AML-193 (cell line): ENCODE results near the gene THOC2.
"Not testable (repeated sequence)": the region's sequence is repeated elsewhere in the genome, so short reads cannot be mapped to it uniquely, and the experiment has no call there.

Experiments used
- DNase-seq, 2 experiments: peaks; one replicate each; lab custom pipeline; 2025; lab: John Stamatoyannopoulos, UW

Gene THOC2, protein sequence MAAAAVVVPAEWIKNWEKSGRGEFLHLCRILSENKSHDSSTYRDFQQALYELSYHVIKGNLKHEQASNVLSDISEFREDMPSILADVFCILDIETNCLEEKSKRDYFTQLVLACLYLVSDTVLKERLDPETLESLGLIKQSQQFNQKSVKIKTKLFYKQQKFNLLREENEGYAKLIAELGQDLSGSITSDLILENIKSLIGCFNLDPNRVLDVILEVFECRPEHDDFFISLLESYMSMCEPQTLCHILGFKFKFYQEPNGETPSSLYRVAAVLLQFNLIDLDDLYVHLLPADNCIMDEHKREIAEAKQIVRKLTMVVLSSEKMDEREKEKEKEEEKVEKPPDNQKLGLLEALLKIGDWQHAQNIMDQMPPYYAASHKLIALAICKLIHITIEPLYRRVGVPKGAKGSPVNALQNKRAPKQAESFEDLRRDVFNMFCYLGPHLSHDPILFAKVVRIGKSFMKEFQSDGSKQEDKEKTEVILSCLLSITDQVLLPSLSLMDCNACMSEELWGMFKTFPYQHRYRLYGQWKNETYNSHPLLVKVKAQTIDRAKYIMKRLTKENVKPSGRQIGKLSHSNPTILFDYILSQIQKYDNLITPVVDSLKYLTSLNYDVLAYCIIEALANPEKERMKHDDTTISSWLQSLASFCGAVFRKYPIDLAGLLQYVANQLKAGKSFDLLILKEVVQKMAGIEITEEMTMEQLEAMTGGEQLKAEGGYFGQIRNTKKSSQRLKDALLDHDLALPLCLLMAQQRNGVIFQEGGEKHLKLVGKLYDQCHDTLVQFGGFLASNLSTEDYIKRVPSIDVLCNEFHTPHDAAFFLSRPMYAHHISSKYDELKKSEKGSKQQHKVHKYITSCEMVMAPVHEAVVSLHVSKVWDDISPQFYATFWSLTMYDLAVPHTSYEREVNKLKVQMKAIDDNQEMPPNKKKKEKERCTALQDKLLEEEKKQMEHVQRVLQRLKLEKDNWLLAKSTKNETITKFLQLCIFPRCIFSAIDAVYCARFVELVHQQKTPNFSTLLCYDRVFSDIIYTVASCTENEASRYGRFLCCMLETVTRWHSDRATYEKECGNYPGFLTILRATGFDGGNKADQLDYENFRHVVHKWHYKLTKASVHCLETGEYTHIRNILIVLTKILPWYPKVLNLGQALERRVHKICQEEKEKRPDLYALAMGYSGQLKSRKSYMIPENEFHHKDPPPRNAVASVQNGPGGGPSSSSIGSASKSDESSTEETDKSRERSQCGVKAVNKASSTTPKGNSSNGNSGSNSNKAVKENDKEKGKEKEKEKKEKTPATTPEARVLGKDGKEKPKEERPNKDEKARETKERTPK (N-terminal part only)

DNA sequence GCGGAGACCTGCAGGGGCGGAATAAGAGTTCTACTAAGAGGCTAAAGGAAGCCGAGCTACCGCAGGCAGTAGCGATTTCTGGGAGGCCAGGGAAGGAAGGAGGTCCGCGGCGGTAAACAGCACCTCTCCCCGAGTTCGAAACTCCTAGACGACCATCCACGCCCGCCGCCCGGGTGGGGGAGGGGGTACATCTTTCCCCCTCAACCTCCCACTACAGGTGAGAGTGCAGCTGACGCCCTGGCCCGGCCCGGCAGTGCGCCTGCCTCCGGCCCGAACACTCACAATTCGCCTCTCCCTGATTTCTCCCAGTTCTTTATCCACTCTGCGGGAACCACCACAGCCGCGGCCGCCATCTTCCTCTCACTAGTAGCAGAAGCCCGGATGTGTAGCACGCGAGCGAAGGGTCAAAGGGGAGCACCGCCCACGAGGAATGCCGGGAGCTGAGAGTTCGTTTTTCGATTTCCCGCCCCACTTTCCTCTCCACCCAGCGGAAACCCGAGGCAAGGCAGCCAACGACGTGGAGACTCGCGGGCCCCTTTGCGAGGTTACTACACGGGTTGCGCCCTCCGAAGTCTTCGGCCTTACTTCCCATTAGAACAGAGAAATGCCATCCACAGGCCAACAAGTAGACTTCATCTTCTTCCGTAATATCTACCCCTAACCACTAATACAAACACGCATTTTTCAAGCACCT lies at the start of gene THOC2:
THOC2 (minus strand) TSS at position 383 of the 694 bp plus-strand sequence; CDS start at position 353, 30 bp downstream.
- DNase-seq = peak; percentile 61 to 69

DNA sequence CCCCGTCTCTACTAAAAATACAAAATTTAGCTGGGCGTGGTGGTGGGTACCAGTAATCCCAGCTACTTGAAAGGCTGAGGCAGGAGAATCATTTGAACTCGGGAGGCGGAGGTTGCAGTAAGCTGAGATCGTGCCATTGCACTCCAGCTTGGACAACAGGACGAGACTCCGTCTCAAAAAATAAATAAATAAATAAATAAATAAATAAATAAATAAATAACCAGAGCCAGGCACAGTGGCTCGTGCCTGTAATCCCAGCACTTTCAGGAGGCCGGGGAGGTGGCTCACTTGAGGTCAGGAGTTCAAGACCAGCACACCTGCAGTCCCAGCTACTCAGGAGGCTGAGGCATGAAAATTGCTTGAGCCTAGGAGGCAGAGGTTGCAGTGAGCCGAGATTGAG lies 48.9 kb upstream of the THOC2 start:
- not testable (repeated sequence) for DNase-seq

DNA sequence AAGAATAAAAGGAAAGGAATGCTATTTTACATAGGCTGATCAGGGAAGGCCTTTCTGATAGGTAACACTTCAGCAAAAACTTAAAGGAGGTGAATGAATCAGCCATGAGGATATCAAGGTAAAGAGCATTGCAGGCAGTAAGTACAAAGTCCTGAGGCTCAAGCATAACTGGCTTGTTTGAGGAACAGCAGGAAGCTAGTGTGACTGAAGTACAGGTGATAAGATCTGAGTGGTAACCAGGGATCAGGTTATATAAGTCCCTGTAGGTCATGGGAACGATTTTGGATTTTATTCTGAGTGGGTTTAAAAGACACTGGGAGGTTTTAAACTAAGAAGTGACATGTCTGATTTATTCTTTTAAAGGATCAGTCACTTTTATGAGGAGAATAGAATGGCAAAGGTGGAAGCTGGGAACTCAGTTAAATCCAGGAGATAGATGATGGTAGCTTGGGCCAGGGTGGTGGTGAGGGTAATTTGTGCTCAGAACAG lies 47.1 kb upstream of the THOC2 start:
- DNase-seq = no peak

DNA sequence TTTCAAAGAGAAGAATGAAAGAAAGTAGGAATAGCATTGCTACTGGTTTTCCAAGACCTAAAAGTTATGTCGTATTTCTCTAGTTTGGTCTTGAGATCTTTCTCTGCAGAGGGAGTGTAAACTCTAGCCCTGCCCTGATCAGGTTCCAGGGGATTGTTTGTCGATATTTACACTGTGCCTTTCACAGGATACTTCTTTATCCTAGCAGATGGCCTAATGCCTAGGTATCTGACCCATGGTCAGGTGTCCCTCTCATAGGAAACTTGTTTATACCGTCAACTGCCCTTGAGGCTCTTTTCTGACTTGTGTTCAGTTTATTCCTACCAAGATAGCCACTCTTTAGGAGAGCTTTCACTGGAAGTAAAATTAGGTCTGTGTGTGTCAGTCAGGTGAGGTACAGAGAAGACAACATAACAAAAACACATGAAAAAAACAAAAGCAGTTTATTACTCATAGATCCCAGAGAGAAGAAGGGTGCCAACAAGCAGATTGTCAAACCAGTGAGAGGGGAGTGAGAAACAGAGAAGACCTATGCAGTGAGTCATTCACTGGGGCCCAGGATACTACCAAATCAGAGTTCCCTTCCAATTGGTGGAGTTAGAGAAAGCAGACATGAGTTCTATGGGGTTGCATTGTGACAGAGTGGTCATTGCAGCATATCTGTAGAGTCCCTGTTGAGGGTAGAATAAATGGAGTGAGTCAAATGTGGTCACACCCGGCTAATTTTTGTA lies 40.6 kb upstream of the THOC2 start:
- no peak for DNase-seq

DNA sequence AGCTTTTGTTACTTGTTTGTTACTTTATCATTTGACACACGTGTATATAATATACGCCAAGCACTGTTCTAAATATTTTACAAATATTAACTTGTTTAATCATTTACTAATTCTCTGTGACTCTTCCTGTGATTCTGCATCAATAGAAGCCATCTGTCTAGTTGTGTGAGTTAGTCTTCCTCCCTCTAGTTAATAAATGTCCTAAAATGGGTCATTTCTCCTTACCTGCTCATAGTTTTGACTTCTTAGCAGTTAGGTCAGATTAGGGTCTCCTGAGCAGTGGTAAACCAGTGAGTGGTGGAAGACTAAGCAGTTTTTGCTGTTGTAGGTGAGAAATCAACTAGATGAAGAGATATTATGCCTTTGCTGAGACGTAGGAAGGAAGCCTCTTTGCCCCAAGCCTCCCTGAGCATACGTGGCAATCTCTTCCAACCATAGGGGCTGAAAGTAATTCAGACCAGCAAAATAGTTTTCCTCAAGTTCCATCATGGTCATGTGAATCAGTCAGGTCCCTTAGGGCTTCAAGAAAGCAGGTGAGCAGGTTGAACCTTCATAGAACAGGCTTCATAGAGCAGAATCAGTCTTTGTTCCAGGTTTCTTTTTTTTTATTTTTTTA lies 38.7 kb upstream of the THOC2 start:
- no peak for DNase-seq

DNA sequence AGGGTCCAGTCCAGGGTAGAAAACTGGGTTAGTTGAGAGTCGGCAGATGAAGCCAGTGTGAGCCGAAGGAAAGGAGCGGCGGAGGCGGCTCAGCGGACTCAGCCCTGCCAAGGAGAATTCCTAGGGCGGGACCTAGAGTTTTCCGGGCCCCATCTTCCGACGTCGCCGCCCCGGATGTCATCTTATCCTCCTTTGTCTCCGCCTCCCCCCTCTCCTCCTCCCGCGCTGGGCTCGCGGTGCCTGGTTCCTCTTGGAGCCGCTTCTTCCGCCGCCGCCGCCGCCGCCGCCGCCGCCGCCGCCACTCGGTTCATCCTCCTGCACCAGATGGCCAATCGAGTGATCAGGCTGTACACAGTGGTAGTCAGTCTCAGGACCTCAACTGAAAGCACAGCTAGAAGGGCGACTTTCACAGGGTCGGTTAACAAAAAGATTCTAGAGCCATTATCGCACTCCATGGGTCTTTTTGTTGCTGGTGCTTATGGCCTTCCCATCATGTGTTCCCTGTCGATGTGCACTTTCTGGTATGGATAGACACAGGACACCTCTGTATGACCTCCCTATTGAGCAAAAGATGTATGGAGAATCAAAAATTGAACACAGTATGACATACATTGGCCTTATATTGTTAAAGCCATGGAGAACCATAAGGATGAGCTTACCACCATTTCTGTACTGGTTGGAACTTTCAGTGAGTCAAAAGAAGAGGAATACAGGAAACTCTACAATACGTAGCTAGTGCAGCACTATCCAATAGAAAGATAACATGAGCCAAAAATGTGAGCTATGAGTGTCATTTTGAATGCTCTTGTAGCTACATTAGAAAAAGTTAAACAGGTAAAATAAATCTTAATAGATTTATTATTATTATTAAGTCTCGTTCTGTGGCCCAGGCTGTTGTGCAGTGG lies 32.4 kb upstream of the THOC2 start:
- peak; percentile 65 to 69 for DNase-seq

DNA sequence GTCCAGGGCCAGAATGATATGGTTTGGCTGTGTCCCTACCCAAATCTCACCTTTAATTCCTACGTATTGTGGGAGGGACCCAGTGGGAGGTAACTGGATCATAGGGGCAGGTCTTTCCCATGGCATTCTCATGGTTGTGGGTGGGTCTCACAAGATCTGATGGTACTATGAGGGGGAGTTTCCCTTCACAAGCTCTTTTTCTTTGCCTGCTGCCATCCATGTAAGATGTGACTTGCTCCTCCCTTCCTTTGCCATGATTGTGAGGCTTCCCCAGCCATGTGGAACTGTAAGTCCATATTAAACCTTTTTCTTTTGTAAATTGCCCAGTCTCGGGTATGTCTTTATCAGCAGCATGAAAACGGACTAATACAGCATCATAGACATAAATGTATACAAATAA lies 27.0 kb upstream of the THOC2 start:
- DNase-seq = not testable (repeated sequence)

DNA sequence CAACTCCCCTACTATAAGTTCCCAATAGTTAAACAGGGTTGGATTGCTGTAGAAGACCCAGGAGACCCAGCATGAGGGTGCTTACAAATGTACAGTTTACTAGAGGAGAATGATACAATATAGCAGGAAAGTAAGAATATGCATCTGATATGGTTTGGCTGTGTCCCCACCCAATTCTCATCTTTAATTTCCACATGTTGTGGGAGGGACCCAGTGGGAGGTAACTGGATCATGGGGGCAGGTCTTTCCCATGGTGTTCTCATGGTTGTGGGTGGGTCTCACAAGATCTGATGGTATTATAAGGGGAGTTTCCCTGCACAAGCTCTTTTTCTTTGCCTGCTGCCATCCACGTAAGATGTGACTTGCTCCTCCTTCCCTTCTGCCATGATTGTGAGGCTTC lies 24.9 kb upstream of the THOC2 start:
- DNase-seq = not testable (repeated sequence)

DNA sequence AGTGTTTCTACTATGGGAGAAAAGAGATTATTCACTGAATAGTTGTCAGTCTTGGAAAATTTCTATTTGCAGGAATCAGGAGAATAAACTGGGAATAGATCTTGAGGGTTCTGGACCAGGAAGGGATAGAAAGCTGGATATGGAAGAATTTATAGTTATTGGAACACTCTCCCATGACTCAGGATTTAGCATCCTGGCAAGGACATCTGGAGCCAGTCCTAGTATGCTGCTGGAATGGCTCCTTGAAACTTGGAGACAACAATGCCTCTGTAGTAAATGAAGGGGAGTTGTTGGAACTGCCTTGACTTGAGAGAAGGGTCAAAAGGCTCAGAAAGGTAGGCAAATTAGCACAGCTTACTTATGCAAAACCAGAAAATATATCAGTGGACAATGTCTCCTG lies 23.5 kb upstream of the THOC2 start:
- no peak for DNase-seq

DNA sequence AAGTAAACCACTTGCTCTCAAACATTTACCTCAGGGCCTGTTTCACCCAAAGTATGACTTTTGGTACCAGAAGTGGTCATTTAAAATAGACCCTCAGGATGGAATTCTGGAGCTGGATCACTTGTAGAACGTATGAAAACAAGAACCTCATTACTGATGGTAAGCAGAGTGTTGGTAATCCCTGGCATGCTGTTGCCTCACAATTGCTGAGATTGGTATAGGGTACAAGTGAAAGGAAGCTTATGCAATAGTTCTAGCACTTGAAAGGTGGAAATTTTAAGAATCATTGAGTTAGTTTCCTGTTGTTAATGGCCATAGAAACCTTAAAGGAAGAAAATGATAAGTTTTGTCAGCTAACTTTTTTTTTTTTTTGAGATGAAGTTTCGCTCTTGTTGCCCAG lies 22.3 kb upstream of the THOC2 start:
- peak in 1 of 2 experiments; percentile 18 for DNase-seq

DNA sequence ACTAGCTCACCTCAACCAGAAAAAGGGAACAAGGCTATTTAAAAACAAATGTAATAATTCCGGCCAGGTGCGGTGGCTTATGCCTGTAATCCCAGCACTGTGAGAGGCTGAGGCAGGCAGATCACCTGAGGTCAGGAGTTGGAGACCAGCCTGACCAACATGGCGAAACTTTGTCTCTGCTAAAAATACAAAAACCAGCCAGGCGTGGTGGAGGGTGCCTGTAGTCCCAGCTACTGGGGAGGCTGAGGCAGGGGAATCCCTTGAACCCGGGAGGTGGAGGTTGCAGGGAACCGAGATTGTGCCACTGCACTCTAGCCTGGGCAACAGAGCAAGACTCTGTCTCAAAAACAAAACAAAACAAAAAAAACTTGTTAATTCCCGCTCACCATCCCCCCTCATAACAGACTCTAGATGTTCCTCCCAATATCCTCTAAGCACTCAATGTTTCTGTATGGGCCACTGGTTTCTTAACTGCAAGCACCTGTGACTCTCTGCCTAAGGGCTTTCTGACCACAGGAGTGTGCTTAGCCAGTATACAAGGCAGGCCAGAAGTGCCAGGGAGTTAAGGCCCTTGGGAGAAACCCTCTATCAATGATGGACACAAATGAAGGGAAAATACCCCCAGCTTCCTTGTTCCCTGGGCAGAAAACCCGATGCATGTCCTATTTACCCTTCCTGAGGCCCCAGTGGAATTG lies 21.0 kb upstream of the THOC2 start:
- no peak for DNase-seq

DNA sequence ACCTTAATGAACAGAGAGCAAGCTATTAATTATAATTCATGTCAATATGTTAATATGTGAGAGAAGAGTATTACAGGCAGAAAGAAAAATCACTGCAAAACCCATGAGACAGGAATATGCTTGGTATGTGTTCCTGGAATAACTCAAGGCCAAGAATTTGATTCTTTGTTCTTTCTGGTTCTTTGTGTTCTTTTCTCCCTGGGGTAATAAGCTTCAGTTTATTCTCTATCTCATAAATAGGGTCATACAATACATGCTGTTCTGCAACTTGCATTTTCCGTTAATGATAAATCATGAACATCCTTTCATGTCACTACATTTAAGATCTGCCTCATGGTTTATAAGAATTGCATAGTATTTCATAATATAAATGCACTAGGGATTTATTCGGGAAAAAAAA lies 16.8 kb upstream of the THOC2 start:
- no peak for DNase-seq

DNA sequence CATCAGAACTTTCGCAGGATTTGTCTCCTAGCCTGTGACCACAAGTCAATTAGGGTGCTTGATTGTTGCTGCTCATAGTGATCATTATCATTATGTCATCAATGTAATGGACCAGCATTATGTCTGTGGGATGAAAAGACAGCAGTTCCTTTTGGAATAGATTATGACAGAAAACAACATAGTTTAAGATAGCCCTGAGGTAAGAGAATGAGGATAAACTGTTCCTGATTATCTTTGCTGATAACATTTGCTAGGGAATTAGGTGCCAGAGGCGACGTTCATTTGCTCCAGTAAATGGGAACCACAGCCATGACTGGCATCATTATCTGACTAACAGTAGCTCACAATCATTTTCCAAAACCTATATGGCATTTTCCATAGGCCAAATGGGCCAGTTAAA lies 12.7 kb upstream of the THOC2 start:
- DNase-seq = no peak

DNA sequence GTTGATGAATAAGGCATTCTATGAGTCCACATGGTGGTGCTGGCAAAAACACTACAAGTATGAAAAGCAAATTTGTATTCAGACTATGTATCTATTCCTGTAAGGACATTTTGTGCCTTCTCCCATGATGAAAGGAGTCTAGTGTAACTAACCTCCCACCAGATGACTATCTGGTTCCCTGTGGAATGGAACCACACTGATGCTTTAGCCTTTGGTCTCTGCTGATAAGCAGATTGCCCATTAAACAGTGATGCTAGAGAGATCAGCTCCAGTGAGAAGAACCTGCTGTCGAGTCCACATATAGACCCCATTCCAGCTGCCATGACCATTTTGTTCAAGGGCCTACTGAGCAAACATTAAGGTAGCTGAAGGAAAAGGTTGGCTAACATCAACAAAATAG lies 10.5 kb upstream of the THOC2 start:
- no peak for DNase-seq

DNA sequence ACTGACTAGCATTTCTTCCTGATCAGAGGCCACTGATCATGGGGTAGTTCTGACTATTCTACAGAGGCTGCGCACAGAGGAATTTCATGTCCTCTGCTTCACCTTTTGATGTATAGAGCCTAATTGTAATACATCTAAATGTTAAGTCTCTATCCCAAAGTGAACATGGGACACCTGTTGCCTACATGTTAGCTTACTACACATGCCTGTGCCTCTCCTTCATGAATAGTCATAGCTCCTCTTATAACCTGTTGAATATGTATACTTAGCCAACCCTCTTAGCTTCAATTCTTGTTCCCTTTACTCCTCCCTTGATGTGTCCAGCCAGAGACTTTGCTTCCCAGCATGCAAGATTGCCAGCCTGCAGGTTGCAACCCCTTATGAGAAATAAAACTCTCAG lies 9.6 kb upstream of the THOC2 start:
- DNase-seq = no peak

DNA sequence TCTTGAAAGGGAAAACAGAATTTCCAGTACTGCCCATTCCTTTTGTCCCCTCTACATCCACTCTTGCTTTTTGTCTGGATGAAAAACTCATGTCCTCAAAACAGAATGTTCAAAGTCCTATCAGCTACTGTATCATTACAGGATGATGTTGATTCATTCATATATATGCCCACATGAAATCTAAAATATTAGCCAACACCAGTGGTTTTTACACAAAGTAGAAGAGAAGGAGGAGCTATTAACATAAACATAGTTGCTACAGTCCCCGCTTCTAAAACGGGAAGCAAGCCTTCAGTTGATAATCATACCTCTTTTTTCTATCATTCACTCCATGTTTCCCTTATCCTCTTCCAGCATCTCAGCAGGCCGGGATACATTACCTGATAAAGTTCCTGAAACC lies 7.7 kb upstream of the THOC2 start:
- DNase-seq = peak; percentile 19 to 32

DNA sequence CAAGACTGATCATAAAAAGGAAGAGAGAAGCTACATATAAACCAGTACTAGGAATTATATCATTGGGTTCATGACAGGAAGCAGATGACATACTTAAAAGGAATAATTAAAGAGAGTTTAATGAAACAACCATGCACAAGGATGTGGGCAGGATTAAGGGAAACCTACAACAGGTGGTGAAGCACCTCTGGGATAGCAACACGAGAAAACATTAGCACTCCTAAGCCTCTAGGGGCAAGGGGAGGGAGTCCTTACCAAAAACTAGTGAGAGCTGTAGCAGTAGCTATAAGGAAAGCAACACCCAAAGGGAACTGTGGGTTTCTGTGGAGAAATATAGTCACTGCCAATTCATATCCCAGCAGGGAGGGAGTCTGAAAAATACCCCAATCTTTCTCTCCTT lies 7.2 kb upstream of the THOC2 start:
- no peak for DNase-seq

DNA sequence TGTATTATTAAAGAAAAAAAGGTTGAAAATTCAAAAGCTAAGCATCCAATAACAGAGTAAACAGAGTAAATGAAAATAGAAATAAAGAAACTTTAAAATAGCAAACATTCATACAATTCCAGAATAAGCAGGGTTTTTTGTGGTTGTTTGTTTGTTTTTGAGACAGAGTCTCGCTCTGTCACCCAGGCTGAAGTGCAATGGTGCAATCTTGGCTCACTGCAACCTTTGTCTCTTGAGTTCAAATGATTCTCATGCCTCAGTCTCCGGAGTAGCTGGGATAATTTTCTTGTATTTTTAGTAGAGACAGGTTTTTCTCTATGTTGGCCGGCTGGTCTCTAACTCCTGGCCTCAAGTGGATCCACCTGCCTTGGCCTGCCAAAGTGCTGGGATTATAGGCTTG lies 6.6 kb upstream of the THOC2 start:
- no peak for DNase-seq
